Measurements from ENCODE around the gene ACD. TPM values are rescaled to one million over a fixed set of nuclear protein-coding genes. Genes with fewer than 3 reads are reported as not detected.

Gene ACD
- total RNA-seq, 2 experiments from 2014 or later = 50.8 to 53.7 TPM

- no peak for DNase-seq
Measured at GRCh38 chr16:67647681-67648080, 12.4 kb downstream of the ACD start.

GRCh38 chr16:67647111-67647651, 12.9 kb downstream of the ACD start:
- Mint-ChIP-seq H3K4me1 (ENCODE audit: low read depth) (peaks cover 15% of the 10 kb centered on the region), H3K4me3 (no peak overlapping the region), H3K9me3 (no peaks in the 10 kb centered on the region), H3K27ac (peak overlapping the region; percentile 63), H3K36me3 (ENCODE audit: low read depth) (peaks cover 31% of the 10 kb centered on the region), H3K27me3 (no peaks in the 10 kb centered on the region)
- no peak for TF ChIP-seq CTCF (IDR thresholded peaks at IDR 0.05)
- no peak for DNase-seq
- intact Hi-C loops (cut with micrococcal nuclease) = no loop called here
- ChIA-PET POLR2A (interaction anchor here (0.6 to 9.2 kb wide), 7 partner anchors 9 to 105 kb away, joined by 3 to 100 read pairs (median 6); partner anchors contain the start of genes ACD, CTCF and PARD6A), CTCF (interaction anchor here (4.9 to 11.5 kb wide), 3 partner anchors 13 to 126 kb away, joined by 51 to 224 read pairs (median 133); partner anchors contain the start of genes ACD and PARD6A)
- ATAC-seq = no peak

More at GRCh38 chr16:67647681-67648080, 12.4 kb downstream of the ACD start:
- no peak for ATAC-seq
- H3K27me3 Mint-ChIP-seq = no peaks in the 10 kb centered on the region
- POLR2A ChIA-PET = interaction anchor here (0.6 to 9.2 kb wide), 7 partner anchors 9 to 106 kb away, joined by 3 to 100 read pairs (median 6); partner anchors contain the start of genes ACD, CTCF and PARD6A
- no peaks in the 10 kb centered on the region for H3K9me3 Mint-ChIP-seq
- H3K27ac Mint-ChIP-seq = no peak overlapping the region
- intact Hi-C loops (cut with micrococcal nuclease) = no loop called here
- no peak overlapping the region for H3K4me3 Mint-ChIP-seq
- H3K36me3 Mint-ChIP-seq (ENCODE audit: low read depth) = peaks cover 33% of the 10 kb centered on the region
- no peak for TF ChIP-seq CTCF (IDR thresholded peaks at IDR 0.05)
- H3K4me1 Mint-ChIP-seq (ENCODE audit: low read depth) = peaks cover 15% of the 10 kb centered on the region
- CTCF ChIA-PET = interaction anchor here (1.2 to 11.5 kb wide), 3 partner anchors 25 to 127 kb away, joined by 3 to 224 read pairs (median 133); no protein-coding TSS in a partner anchor

- CTCF ChIA-PET = interaction anchor here (0.7 to 11.5 kb wide), 35 partner anchors 8 to 415 kb away, joined by 3 to 224 read pairs (median 6); partner anchors contain the start of genes ACD, ATP6V0D1, C16orf86 and CTCF
- POLR2A ChIA-PET = interaction anchor here (0.6 to 9.2 kb wide), 18 partner anchors 11 to 132 kb away, joined by 3 to 100 read pairs (median 6); partner anchors contain the start of genes ACD, C16orf86, CTCF and ENKD1
- intact Hi-C loops (cut with micrococcal nuclease) = loop anchor here (2.0 kb wide), 1 partner anchor 99 kb away; no protein-coding TSS in a partner anchor
- TF ChIP-seq CTCF (IDR thresholded peaks at IDR 0.05) = no peak
- peak overlapping the region; percentile 92 for H3K27ac Mint-ChIP-seq
- peaks cover 19% of the 10 kb centered on the region for H3K36me3 Mint-ChIP-seq (ENCODE audit: low read depth)
- ATAC-seq = peak; percentile 0
- H3K4me3 Mint-ChIP-seq = peak overlapping the region; percentile 85
- peaks cover 13% of the 10 kb centered on the region for H3K4me1 Mint-ChIP-seq (ENCODE audit: low read depth)
- peak; percentile 27 for DNase-seq
- no peaks in the 10 kb centered on the region for H3K9me3 Mint-ChIP-seq
- no peaks in the 10 kb centered on the region for H3K27me3 Mint-ChIP-seq
Measured at GRCh38 chr16:67645397-67646121, 14.5 kb downstream of the ACD start.

- CTCF ChIA-PET = interaction anchor here (0.7 to 11.5 kb wide), 28 partner anchors 8 to 571 kb away, joined by 3 to 224 read pairs (median 7); partner anchors contain the start of genes ACD, ATP6V0D1, C16orf86 and CTCF
- TF ChIP-seq CTCF (IDR thresholded peaks at IDR 0.05) = no peak
- POLR2A ChIA-PET = interaction anchor here (1.8 to 9.2 kb wide), 6 partner anchors 16 to 127 kb away, joined by 7 to 100 read pairs (median 18); partner anchors contain the start of genes ACD, C16orf86, CTCF and ENKD1
- Mint-ChIP-seq H3K27ac (peak overlapping the region; percentile 84), H3K9me3 (no peaks in the 10 kb centered on the region), H3K27me3 (no peaks in the 10 kb centered on the region), H3K4me3 (peak overlapping the region; percentile 71), H3K4me1 (ENCODE audit: low read depth) (peaks cover 13% of the 10 kb centered on the region), H3K36me3 (ENCODE audit: low read depth) (peaks cover 15% of the 10 kb centered on the region)
- ATAC-seq (no peak), DNase-seq (no peak)
- intact Hi-C loops (cut with micrococcal nuclease) = loop anchor here (2.0 kb wide), 1 partner anchor 97 kb away; no protein-coding TSS in a partner anchor
Measured at GRCh38 chr16:67644038-67644437, 16.0 kb downstream of the ACD start.

All from activated CD8-positive, alpha-beta T cell treated with anti-CD3 and anti-CD28 coated beads for 36 hours (primary cell).